Measurements from ENCODE around the gene NUDT17. TPM values are rescaled to one million over a fixed set of nuclear protein-coding genes. Genes with fewer than 3 reads are reported as not detected.

Gene NUDT17
- total and polyA plus RNA-seq, 2 of the 8 experiments (the other 6 are each of a cell fraction or from before 2014, with no cell fraction given): 2.7 to 4.1 TPM

DNA sequence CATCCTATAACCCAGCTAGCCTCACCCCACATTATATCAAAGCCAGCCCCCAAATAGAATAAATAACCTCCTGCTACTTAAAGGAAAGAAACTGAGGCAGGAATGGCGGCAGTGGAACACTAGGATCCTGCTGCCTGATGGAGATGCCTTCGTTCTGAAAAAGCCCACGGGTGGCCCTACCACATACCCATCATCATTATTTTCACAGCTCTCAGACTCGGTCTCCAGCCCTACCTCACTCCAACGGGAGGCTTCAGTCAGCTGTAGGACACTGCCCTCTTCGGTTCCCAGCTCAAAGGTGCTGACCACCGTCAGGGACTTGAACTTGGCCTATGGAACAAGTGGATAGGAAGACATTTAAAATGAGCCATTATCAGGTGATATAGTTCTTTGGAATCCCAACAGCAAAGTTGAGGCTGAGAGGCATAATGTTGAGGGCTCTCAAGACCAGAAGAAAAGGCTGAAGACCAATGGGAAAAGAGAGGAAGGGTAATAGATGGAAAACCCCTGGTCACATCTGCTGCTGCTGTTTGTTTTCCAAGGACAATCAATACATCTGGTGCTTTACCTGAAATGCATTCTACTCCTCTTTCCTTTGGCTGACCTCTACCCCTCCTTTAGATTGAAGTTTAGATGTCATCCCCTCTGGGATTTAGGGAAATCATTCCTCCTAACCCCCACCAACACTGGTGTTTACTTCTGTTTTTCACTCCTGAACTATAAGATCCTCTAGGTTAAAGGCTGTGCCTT lies 48.1 kb downstream of the NUDT17 start:
- ChIA-PET POLR2A (ENCODE audit: partially characterized antibody) (interaction anchor here (0.6 to 1.4 kb wide), 4 partner anchors 9 to 158 kb away, joined by 3 read pairs; partner anchors contain the start of gene PEX11B), CTCF (ENCODE audit: partially characterized antibody) (interaction anchor here (0.7 to 8.7 kb wide), 12 partner anchors 8 to 139 kb away, joined by 3 to 146 read pairs (median 26); partner anchors contain the start of genes ITGA10, NUDT17, PEX11B and PIAS3)
- Histone ChIP-seq H2AFZ (ENCODE audit: low read length) (no peak overlapping the region), H4K8ac (ENCODE audit: extremely low read depth, insufficient read depth, low read length) (no peak overlapping the region), H2BK5ac (ENCODE audit: low read depth, low read length) (no peak overlapping the region), H3K9ac (replicated peaks in 1 of 4; ENCODE audit: extremely low read depth in 1 of 4, low read depth in 3 of 4, low read length in 3 of 4) (no peak overlapping the region), H2BK120ac (replicated peaks; ENCODE audit: low read depth, low read length) (no peak overlapping the region), H3K4ac (replicated peaks; ENCODE audit: insufficient read length, low read depth, low read length) (no peak overlapping the region), H3K9me3 (ENCODE audit: insufficient read depth in 2 of 2, low read depth in 1 of 2, low read length in 1 of 2) (no peaks in the 10 kb centered on the region), H3K14ac (ENCODE audit: insufficient read length) (no peak overlapping the region), H3K27me3 (replicated peaks in 1 of 4; ENCODE audit: control insufficient read depth in 3 of 4, extremely low read depth in 1 of 4, insufficient read depth in 3 of 4, low read length in 3 of 4) (no peaks in the 10 kb centered on the region), H3K4me3 (ENCODE audit: extremely low read depth in 1 of 4, insufficient read depth in 2 of 4, low read depth in 3 of 4, low read length in 4 of 4) (no peak overlapping the region), H3K18ac (ENCODE audit: extremely low read depth, low read length) (no peak overlapping the region), H4K5ac (ENCODE audit: insufficient read length, low read depth, low read length) (no peak overlapping the region), H2BK15ac (ENCODE audit: low read length) (no peak overlapping the region), H3K56ac (replicated peaks; ENCODE audit: insufficient read length, low read depth, low read length) (no peak overlapping the region), H3K36me3 (ENCODE audit: control insufficient read depth in 2 of 4, insufficient read depth in 4 of 4, low read length in 3 of 4) (no peaks in the 10 kb centered on the region), H3K79me1 (ENCODE audit: low read depth, low read length) (no peaks in the 10 kb centered on the region), H3K4me2 (ENCODE audit: insufficient read depth in 1 of 2, low read depth in 2 of 2, low read length in 2 of 2) (no peak overlapping the region), H3K79me2 (ENCODE audit: control insufficient read depth in 1 of 2, insufficient read depth in 2 of 2, low read length in 2 of 2) (no peaks in the 10 kb centered on the region), H3K4me1 (replicated peaks in 1 of 4; ENCODE audit: control insufficient read depth in 3 of 4, insufficient read depth in 4 of 4, low read length in 3 of 4) (peaks cover 0 to 6% (median 4%) of the 10 kb centered on the region in 4 experiments; a peak in 3 of 7 replicates), H3K23me2 (ENCODE audit: low read depth, low read length) (no peaks in the 10 kb centered on the region), H2BK12ac (ENCODE audit: low read depth, low read length) (no peak overlapping the region), H4K91ac (replicated peaks; ENCODE audit: insufficient read length, low read length) (no peak overlapping the region), H2BK20ac (ENCODE audit: low read length) (no peak overlapping the region), H4K20me1 (replicated peaks in 1 of 2; ENCODE audit: control insufficient read depth in 1 of 2, insufficient read depth in 2 of 2, low read length in 2 of 2) (no peaks in the 10 kb centered on the region), H3K23ac (ENCODE audit: insufficient read length) (no peak overlapping the region), H2AK5ac (ENCODE audit: low read depth, low read length) (no peak overlapping the region), H3K27ac (ENCODE audit: low read depth, low read length) (no peak overlapping the region)
- FAIRE-seq (no peak), DNase-seq (ENCODE audit: low read depth in 1 of 2, low spot score in 2 of 2) (no peak)
- WGBS, 2 experiments (ENCODE audit: extremely low coverage in 1 of 2, insufficient coverage in 1 of 2, insufficient read length in 1 of 2, insufficient replicate concordance in 2 of 2, low coverage in 1 of 2, low lambda C conversion rate in 2 of 2, missing lambda C conversion rate in 1 of 2): 84% methylated on average over 7 of the region's 7 CpGs; no CpG with 5 or more reads in 1 of the 2 experiments
- TF ChIP-seq SRF (IDR thresholded peaks at IDR 0.05; ENCODE audit: low read depth, low read length) (no peak), POLR2A (IDR thresholded peaks at IDR 0.05; ENCODE audit: control extremely low read depth in 1 of 2, low read depth in 2 of 2, low read length in 2 of 2) (no peak), SAP30 (IDR thresholded peaks at IDR 0.05; ENCODE audit: insufficient read depth, insufficient replicate concordance, low read length) (no peak), TAF1 (IDR thresholded peaks at IDR 0.05; ENCODE audit: low read depth, low read length) (no peak), SP4 (IDR thresholded peaks at IDR 0.05; ENCODE audit: low read length) (no peak), TBP (IDR thresholded peaks at IDR 0.05; ENCODE audit: low read depth, low read length) (no peak), HDAC2 (IDR thresholded peaks at IDR 0.05; ENCODE audit: borderline replicate concordance in 1 of 2, low read depth in 2 of 2, low read length in 2 of 2) (no peak), CBX5 (IDR thresholded peaks at IDR 0.05; ENCODE audit: low read depth, low read length) (no peak), SIX5 (IDR thresholded peaks at IDR 0.05; ENCODE audit: low read depth, low read length) (no peak), BACH1 (IDR thresholded peaks at IDR 0.05; ENCODE audit: low read length) (no peak), ZNF274 (IDR thresholded peaks at IDR 0.05; ENCODE audit: borderline replicate concordance, extremely low read depth, low read length) (no peak)
- TF ChIP-seq, protein P1, sequence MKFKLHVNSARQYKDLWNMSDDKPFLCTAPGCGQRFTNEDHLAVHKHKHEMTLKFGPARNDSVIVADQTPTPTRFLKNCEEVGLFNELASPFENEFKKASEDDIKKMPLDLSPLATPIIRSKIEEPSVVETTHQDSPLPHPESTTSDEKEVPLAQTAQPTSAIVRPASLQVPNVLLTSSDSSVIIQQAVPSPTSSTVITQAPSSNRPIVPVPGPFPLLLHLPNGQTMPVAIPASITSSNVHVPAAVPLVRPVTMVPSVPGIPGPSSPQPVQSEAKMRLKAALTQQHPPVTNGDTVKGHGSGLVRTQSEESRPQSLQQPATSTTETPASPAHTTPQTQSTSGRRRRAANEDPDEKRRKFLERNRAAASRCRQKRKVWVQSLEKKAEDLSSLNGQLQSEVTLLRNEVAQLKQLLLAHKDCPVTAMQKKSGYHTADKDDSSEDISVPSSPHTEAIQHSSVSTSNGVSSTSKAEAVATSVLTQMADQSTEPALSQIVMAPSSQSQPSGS (IDR thresholded peaks at IDR 0.05; ENCODE audit: low read length): no peak
